Anterior cingulate cortex (tissue), 58 donors: ENCODE data around the gene SYNGR1.

ENCODE experiments used
- DNase-seq, 58 donors: peaks; one replicate each; lab custom pipeline; 2025; lab: John Stamatoyannopoulos, UW

SYNGR1 gene, protein sequence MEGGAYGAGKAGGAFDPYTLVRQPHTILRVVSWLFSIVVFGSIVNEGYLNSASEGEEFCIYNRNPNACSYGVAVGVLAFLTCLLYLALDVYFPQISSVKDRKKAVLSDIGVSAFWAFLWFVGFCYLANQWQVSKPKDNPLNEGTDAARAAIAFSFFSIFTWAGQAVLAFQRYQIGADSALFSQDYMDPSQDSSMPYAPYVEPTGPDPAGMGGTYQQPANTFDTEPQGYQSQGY

DNA sequence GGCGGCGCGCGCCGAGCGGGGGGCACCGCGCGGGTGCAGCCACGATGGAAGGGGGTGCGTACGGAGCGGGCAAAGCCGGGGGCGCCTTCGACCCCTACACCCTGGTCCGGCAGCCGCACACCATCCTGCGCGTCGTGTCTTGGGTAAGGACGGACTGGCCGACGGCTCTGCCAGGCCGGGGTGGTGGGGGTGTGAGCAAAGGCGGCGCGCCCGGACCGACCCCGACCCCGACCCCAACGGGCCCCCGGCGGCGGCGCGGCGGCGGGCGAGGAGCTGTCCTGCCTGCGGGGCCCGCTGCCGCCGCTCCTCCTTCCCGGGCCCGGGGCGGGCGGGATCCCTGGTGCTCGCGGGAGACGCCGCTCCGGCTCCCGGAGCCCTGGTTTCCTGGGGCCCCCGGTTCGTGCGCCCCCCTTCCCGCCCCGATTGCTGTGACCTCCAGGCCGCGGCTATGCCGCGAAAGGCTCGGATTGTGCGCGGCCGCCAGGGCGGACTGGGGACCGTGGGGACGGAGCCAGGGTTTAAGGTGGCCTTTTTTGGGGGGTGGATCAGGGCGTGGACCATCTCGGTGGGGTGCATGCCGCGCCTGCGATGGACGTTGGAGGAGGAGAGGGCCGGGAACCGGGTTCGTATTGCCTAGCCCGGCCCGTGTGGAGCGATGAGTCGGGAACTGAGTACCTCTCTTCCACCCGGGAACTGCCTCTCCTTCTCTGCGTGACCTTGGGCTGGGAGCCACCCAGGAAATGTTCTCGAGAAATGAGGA, at the start of gene SYNGR1:
TSS of gene SYNGR1 (plus strand) at position 25 of the 760 bp plus-strand sequence. CDS start at position 45, 20 bp downstream.
- peak in 2 of 58 donors; percentile 46 to 63 for DNase-seq

DNA sequence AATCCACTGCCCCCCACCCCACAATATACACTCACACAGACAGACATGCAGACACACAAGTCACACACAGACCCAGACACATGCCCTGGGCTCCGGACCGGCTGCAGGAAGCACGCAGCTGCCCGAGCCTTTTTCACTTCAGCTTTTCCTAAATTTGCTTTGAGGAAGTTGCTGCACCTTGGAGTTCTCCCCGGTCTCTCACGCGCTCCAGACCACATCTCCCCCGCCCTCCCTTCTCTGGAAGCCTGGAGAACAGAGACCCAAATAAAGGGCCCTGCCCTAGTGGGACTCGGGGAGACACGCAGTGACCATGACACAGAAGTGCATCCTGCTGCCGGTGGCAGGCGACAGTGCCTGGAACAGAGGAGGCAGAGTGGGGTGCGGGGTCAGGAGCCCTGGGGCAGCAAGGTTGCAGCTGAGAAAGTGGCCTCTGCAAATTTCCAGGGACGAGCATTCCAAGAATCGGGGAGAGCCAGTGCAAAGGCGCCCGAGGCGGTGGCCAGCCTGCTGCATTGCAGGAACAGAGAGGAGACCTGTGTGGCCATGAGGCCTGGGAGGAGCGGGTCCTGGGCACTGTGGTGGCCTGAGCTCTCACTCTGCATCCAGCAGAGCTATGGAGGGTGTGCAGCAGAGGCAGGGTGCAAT, 49.5 kb upstream of the SYNGR1 start:
- peak in 33 of 58 donors; percentile 18 to 61 (median 39) for DNase-seq

DNA sequence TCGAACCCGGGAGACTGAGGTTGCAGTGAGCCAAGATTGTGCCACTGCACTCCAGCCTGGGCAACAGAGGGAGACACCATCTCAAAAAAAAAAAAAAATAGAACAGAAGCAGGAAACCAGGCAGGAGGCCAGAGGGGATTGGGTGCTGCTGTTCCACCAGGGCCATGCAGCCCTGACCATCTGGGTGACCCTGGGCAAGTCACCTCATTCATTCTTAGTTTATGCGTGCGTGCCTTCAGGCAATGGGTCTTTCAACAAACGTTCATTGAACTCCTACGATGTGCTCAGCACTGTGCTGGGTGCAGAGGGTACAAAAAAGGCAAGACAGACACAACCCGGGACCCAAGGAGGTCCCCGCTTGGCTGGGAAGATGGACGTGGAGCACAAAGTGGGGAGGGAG, 48.7 kb upstream of the SYNGR1 start:
- no peak for DNase-seq

DNA sequence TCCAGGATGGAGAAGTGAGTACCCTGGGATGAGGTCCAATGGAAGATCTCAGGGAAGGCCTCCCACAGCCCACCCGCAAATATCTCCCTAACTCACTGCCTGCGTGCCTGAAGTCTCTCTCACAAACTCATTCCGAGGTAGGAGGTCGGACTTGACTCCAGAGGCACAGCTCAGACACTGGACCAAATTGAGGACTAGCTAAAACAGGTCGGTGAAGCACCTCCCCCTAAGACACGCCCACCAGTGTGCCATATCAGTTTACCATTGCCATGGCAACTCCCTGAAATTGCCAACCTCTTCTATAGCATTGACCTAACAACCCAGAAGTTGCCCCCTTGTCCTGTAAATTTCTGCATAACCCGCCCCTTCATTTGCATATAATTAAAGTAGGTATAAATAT, 47.9 kb upstream of the SYNGR1 start:
- no peak for DNase-seq

DNA sequence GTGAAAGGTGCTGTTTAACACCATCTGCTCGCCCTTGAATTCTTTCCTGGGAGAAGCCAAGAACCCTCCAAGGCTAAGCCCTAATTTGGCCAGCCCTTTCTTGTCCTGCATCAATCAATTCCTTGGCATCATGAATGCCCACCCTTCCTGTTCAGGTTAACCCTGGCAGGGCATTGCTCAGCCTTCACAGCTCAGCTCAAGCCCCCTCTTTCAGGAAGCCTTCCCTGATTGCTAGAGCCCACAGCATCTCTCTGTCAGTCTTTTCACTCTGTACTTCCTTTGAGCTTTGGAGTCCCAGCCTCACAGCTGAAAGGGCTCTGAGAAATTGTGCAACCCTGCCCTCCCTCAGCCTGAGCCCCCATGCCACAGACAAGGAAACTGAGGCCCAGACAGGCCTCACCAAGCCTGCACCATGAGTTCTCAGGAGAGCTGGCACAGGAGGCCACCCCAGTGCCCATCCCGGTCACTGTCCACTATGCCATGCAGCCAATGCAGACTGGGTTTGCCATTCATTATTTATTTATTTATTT, 47.3 kb upstream of the SYNGR1 start:
- DNase-seq: no peak

DNA sequence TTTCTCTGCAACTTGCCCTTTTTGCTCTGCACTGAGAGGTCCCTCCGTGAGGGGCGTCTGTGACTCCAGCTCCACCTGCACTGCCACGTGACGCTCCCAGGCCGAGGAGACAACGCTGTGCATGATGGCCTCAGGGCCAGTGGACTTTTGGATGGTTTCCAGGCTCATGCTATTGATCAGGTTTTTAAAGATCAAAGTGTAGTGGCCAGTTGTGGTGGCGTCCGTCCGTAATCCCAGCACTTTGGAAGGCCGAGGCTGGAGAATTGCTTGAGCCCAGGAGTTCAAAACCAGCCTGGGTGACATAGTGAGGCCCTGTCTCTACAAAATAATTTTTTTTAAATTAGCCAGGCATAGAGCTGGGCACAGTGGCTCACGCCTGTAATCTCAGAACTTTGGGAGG, 46.4 kb upstream of the SYNGR1 start:
- DNase-seq: no peak

DNA sequence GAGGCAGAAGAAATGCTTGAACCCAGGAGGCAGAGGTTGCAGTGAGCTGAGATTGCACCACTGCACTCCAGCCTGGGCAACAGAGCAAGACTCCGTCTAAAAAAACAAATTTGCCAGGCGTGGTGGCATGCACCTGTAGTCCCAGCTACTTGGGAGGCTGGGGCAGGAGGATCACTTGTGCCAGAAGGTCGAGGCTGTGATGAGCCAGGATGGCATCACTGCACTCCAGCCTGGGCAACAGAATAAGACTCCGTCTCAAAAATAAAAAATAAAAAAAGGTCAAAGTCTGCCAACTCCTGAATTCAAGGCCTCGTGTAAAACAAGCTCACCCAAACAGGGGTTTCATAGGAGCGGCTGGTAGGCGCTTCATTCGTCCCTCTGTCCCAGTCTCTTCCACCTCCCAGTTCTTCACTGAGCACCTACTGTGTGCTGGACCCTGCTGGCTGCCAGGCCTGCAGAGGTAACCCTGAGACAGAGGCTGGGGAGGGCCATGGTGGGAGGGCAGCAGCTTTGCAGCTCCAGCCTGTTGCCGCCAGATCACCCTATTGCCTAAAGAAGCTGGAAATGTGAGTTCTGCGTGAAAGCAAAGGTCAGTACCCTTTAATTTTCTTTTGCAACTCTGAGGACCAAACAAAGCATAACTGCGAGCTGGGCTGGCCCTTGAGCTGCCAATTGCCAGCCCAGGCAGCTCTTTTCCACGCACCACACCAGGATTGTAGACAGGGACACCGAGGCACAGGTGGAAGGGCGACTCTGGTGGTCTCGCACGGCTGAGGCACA, 45.7 kb upstream of the SYNGR1 start:
- no peak for DNase-seq

DNA sequence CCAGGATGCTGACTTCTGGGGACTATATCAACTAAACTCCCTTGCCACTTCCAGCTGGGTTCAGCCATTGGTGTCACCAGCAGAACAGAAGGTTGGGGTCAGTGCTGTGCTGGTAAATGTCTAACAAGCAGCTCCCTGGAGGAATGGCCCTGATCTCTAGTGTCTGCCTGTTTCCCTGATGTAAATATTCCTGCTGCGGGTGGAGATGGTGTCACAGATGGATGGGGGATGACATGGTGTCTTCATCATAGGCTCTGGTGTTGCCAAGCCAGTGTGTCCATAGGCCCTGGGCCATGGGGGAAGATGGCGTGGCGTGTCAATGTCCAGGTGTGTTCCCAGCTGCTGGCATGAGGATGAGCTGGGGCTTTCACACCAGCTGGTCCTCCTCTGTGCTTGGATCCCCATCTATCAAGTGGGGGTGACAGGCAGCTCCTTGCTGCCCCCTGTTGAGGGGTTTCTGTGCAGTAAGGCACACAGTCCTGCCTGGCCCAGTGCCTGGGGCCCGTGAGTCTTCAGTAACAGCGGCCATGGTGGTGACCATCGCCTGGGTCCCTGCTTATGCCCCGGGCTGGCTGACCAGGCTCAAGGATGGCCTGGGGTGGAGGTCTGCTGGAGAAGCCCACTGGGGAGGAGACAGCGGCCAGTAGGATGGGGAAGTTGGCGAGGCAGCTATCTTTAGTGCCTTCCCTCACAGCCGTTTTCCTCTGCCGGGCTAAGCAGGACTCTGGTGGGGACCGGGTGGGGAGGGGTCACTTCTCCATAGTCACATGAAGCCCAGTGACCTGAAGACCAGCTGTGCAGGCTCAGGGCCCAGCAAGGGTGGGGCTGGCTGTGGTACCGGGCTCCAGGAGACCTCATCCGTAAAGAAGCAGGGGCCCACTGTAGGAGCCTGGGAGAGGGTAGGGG, 43.1 kb upstream of the SYNGR1 start:
- DNase-seq: peak in 13 of 58 donors; percentile 23 to 56 (median 36)

DNA sequence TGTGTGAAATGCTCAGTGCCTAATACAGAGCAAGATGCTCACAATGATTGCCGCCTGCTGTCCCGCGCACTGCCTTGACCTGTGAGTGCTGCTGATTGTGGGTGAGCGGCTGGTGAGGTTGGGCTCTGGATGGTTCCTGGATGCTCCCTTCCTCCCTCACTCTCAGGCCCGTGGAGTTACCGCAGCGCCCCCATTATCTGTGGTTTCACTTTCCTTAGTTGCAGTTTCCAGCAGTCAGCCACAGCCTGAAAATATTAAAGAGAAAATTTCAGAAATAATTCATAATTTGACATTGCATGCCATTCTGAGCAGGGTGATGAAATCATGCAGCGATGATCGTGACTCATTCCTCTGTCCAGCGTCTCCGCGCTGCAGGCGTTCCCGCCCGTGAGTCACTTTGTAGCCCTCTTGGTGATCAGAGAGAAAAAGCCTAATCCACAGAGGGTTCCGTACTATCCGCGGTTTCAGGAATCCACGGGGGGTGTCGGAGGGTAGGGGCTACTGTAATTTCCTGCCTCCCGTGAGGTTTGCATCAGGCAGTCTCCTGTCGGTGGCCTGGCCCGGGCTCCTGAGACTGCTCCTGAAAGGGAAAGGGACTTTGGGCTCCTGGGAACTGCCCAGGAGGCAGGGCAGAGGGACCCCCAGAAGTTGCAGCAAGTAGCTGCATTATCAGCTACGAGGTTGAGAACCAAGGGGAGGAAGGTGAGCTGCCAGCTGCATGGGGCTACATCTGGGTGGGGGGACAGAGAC, 41.0 kb upstream of the SYNGR1 start:
- no peak for DNase-seq

DNA sequence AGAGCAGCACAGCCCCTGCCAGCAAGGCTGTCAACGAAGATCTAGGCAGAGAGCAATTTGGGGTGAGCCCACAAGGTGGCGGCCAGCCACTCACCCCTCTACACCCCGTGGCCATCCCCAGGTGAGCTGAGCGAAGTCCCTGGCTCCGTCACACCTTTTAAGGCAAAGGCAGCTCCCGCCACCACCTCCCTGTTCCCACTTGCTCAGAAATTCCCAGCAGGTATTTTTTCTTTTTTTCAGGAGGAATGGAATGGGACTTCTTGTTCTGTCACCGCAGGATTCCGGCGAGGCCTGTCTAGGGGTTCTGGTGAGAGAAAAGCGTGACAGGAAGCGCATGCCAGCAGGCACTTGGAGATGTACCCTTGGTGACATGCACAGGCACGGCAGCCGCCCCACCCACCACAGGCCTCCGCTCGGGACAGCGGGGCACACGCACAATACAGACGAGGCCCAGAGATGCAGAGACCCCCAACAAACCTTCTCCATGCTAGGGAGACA, 40.4 kb upstream of the SYNGR1 start:
- DNase-seq: no peak

DNA sequence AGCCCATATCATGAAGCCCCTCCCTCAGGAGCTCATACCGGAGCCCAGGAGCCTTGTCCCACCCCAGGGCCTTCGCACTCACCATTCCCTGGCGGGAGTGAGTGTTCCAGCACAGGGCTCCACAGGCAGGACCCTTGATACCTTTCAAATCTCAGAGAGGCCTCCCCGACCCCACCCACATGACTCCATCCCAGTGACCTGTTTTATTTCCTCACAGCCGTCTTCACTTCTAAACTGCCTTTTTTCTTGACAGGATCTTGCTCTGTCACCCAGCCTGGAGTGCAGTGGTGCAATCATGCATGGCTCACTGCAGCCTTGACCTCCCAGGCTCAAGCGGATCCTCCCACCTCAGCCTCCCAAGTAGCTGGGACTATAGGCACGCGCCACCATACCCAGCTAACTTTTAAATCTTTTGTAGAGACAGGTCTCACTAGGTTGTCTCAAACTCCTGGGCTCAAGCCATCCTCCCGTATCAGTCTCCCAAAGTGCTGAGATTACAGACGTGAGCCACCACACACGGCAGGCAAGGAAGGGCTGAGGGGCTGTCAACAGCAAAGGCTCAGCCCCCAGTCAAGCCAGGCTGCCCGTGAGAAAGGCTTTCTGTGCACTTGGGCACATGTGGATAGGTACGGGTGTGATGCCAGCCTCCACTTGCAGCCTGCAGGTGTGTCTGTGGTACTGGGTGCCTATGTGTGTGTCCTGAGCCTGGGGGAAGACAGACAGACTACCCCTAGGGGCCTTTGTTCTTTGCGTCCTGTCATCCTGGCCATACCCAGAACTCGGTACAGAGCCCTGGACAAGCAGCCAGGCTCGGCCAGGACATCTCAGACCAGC, 39.7 kb upstream of the SYNGR1 start:
- DNase-seq: no peak

DNA sequence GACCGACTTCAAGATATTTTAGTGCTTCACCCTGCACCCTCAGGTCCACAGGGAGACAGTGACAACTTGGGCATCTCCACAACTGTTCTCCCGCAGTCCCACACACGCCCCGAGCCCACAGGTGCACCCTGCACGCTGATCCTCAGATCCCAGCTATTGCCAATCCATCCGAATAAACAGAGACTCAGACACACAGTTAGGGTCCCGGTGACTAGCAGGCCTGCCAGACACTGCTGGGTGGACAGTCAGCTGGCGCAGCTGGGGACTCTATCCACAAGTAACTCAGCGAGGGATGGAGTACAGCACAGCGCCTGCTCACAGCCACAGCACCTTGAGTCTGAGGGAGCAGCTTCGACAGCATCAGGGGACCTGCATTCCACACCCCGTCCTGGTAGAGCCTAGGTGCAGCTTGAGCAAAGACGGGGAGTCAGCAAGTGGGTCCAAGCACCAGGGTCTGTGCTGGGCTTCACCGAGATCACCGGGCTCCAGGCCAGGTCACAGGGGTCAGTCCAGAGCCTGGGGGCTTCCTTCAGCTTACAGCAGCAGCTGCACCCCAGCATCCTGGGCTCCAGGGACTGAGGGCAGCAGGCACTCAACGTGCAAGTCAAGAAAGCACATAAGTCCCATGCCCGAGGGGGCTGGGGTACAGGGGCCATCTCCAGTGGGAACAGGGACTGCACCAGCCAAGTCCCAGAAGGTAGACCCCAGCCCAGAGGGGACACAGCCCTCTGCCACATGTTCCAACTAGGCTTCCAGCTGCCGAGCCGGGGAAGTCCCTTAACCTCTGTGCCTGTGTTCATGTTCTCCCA, 38.0 kb upstream of the SYNGR1 start:
- DNase-seq: no peak

DNA sequence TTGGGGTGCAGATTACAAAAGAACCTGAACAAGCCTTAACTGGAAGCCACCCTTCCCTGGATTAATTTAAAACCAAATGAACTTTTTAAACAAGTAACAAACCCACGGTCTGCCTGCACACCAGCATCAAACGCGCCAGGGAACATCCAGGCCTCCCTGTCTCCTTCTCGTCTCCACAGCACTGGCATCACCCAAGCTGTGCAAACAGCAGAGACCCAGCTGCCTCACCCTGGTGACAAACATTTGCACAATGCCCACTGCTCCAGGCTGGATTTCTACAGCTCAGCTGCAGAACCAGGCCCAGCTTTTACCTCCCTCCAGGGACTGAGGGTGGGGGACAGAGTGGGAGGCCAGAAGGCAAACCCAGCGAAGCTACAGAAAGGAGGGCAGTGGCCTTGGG, 37.4 kb upstream of the SYNGR1 start:
- no peak for DNase-seq

DNA sequence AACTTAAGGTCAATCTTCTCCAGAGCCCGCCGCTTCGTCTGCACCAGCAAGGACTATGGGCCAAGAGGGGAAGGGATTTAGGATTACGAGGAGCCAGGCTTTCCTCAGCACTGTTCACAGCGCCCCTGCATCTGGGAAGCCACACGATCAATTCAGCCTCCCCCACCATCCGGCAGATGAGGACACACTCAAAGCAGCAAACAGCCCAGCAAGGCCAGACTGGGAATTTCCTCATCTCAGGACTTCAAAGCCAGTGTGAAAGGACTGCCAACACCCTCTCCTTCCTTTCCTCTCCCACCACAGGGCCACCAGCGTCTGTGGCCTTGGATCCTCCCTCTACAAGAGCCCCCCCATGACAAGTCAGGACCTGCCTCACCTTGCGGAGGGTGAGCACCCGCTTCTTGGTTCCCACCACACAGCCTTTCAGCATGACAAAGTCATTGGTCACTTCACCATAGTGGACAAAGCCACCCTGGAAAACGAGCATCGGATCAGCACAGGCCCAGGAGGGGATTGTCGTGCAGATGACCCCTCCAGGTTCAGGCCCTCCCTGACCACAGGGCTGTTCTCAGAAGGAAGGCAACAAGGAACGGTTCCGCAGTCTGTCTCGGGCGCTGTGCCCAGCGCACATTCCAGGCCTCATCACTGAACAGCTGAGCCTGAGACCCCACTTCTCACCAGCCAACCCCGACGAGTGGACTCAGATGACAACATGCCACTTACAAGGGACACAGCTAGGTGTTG, 36.4 kb upstream of the SYNGR1 start:
- no peak for DNase-seq

DNA sequence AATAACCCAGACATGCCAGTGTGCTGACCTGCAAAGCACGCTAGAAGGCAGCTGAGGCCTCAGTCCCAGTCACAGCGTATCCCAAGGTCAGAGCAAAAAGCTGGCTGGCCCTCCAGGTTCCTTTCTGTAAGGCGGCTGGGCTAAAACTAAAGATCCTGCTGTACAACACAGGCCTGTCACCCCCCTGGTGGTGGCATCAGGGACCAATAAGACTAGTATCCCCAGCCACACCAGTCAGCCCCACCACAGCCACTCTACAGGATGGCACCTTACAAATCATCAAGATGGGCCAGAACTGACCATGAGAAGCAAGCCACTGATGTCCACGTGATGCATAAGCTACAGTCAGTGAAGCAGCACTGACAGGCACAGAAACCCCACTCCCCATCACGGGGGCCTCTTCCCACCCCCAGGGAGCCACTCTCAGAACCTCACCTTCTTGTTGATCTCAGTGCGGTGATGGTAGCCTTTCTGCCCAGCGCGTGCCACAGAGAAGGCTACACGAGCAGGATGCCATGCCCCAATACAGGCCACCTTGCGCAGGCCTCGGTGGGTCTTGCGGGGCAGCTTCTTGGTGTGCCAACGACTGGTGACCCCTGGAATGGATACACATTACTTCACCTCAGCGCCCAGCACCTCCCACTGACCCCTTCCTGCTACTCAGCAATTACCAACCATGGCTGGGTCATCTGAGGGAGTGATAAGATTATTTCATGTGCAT, 35.4 kb upstream of the SYNGR1 start:
- DNase-seq: no peak
